ENCODE data around the gene ITIH1. TPM values are rescaled to one million over a fixed set of nuclear protein-coding genes. Genes with fewer than 3 reads are reported as not detected.
A peak's percentile ranks its signal among the peaks of the same experiment; 100 is the strongest.

Gene ITIH1
- polyA plus RNA-seq, 1 experiment, result not detected

GRCh38 chr3:52817860-52818259 lies 40.5 kb downstream of the ITIH1 start:
- ChIA-PET CTCF (no interaction called here), POLR2A (no interaction called here)
- H3K27me3 ChIP-seq (ENCODE audit: control insufficient read depth, insufficient read depth, low read length), result no peaks in the 10 kb centered on the region; the same call in 1 of the 2 replicates
- TF ChIP-seq CTCF (IDR thresholded peaks at IDR 0.05; ENCODE audit: insufficient read depth, low read depth, low read length), result no peak
- H3K4me3 ChIP-seq (ENCODE audit: low read depth, low read length), result no peak overlapping the region
- no peaks in the 10 kb centered on the region for H3K36me3 ChIP-seq (ENCODE audit: control insufficient read depth, insufficient read depth, low read length)
- no peak for DNase-seq (ENCODE audit: low read depth)

GRCh38 chr3:52819936-52820335 lies 42.5 kb downstream of the ITIH1 start:
- CTCF ChIA-PET, result interaction anchor here (0.7 to 1.9 kb wide), 11 partner anchors 8 to 78 kb away, joined by 3 to 10 read pairs (median 4); partner anchors contain the start of gene MUSTN1
- no peak for TF ChIP-seq CTCF (IDR thresholded peaks at IDR 0.05; ENCODE audit: insufficient read depth, low read depth, low read length)
- H3K4me3 ChIP-seq (ENCODE audit: low read depth, low read length), result no peak overlapping the region
- no peak for DNase-seq (ENCODE audit: low read depth)
- H3K36me3 ChIP-seq (ENCODE audit: control insufficient read depth, insufficient read depth, low read length), result no peaks in the 10 kb centered on the region
- H3K27me3 ChIP-seq (ENCODE audit: control insufficient read depth, insufficient read depth, low read length), result no peaks in the 10 kb centered on the region; the same call in 1 of the 2 replicates
- POLR2A ChIA-PET, result no interaction called here

DNA sequence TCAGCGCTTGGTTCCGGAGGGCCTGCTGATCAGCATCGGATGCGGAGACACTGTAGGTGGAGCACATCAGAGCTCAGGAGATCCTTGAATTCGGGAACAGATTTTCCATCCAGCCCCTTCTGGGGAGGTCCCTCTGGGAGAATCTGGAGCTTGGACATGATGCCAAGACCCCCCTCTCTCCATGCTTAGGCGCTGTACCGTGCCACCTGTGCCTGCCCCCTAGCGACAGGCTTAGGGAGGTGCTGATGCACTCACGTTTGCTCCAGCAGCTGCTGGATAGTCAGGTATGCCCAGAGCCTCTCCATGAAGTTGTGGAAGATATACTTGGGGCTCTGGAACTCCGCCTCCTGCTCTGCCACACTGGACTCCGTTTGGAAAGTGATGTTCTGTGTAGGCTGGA lies 43.3 kb downstream of the ITIH1 start:
- Histone ChIP-seq H3K4me3 (ENCODE audit: low read depth, low read length) (no peak overlapping the region), H3K27me3 (ENCODE audit: control insufficient read depth, insufficient read depth, low read length) (no peaks in the 10 kb centered on the region; the same call in 1 of the 2 replicates), H3K36me3 (ENCODE audit: control insufficient read depth, insufficient read depth, low read length) (no peaks in the 10 kb centered on the region)
- no peak for DNase-seq (ENCODE audit: low read depth)
- TF ChIP-seq CTCF (IDR thresholded peaks at IDR 0.05; ENCODE audit: insufficient read depth, low read depth, low read length), result peak; percentile 74
- POLR2A ChIA-PET, result no interaction called here
- CTCF ChIA-PET, result interaction anchor here (0.6 to 1.9 kb wide), 17 partner anchors 9 to 1045 kb away, joined by 3 to 10 read pairs (median 4); partner anchors contain the start of gene MUSTN1

DNA sequence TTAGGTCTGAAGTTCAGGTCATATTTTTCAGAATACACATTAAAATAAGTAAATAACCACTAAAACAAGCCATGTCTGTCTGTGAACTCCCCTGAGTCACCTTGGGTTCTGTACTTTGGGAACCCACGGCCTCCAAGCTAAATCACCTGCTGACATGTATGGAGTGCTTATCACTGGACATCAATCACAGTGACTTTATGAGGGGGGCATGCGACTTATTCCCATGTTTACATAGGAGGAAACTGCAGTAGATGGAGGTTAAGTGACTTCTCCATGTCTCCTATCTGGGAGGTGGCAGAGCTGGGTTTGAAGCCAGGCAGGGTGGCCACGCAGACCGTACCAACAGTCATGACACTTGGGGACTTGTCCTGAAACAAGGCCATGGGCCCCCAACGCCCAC lies 45.0 kb downstream of the ITIH1 start:
- Histone ChIP-seq H3K4me3 (ENCODE audit: low read depth, low read length) (no peak overlapping the region), H3K36me3 (ENCODE audit: control insufficient read depth, insufficient read depth, low read length) (no peaks in the 10 kb centered on the region), H3K27me3 (ENCODE audit: control insufficient read depth, insufficient read depth, low read length) (no peaks in the 10 kb centered on the region)
- CTCF ChIA-PET, result interaction anchor here (1.1 to 1.9 kb wide), 4 partner anchors 24 to 80 kb away, joined by 3 to 7 read pairs (median 4); no protein-coding TSS in a partner anchor
- DNase-seq (ENCODE audit: low read depth), result no peak
- POLR2A ChIA-PET, result no interaction called here
- TF ChIP-seq CTCF (IDR thresholded peaks at IDR 0.05; ENCODE audit: insufficient read depth, low read depth, low read length), result no peak

GRCh38 chr3:52824037-52824436 lies 46.6 kb downstream of the ITIH1 start:
- H3K27me3 ChIP-seq (ENCODE audit: control insufficient read depth, insufficient read depth, low read length), result no peaks in the 10 kb centered on the region
- TF ChIP-seq CTCF (IDR thresholded peaks at IDR 0.05; ENCODE audit: insufficient read depth, low read depth, low read length), result no peak
- DNase-seq (ENCODE audit: low read depth), result no peak
- H3K4me3 ChIP-seq (ENCODE audit: low read depth, low read length), result no peak overlapping the region
- ChIA-PET CTCF (interaction anchor here (0.9 kb wide), 1 partner anchor 11 kb away, joined by 4 read pairs; the partner anchor contains the start of gene MUSTN1), POLR2A (no interaction called here)
- no peaks in the 10 kb centered on the region for H3K36me3 ChIP-seq (ENCODE audit: control insufficient read depth, insufficient read depth, low read length)
